ENCODE measurements around the gene SCYL3. TPM values are rescaled to one million over a fixed set of nuclear protein-coding genes. Genes with fewer than 3 reads are reported as not detected.

The SCYL3 gene
- total RNA-seq, 1 experiment from 2014 or later: 7.6 TPM

DNA sequence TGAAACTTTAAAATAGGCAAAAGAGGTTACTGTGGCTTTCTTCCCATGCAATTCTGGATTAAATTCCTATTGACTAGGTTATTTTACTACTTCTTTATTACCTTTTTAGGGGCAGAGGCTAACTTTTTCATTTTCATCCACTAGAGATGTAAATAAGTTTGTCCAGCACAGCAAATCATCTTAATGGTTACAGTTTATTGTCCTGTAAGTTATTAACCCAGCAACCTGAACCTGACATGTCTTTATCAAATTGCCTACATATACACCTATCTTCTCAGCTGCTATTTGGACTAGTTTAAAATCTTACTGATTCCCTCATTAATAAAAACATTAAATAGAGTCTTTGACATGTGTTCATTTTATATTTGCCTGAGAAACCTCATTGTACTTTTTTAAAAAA, 6.9 kb upstream of the SCYL3 start:
- Histone ChIP-seq H3K4me2 (ENCODE audit: low read length) (no peak overlapping the region), H3K27ac (ENCODE audit: low read depth, low read length) (no peak overlapping the region), H3K79me2 (ENCODE audit: insufficient read depth, low read length) (no peaks in the 10 kb centered on the region), H3K36me3 (ENCODE audit: control insufficient read depth in 1 of 2, insufficient read depth in 2 of 2, low read length in 2 of 2) (no peaks in the 10 kb centered on the region), H3K27me3 (ENCODE audit: insufficient read depth, low read length) (no peaks in the 10 kb centered on the region; the same call in 1 of the 2 replicates), H2AFZ (ENCODE audit: low read depth, low read length, poor library complexity, severe bottlenecking) (peak overlapping the region; percentile 31), H3K4me1 (ENCODE audit: control insufficient read depth in 1 of 2, insufficient read depth in 2 of 2, low read length in 2 of 2) (peaks cover 6 to 17% of the 10 kb centered on the region in 2 experiments; a peak in 3 of 4 replicates), H4K20me1 (ENCODE audit: insufficient read depth) (no peaks in the 10 kb centered on the region), H3K9ac (ENCODE audit: low read length) (no peak overlapping the region), H3K9me2 (ENCODE audit: insufficient read depth) (no peaks in the 10 kb centered on the region), H3K4me3 (replicated peaks in 1 of 2; ENCODE audit: low read depth in 1 of 2, low read length in 2 of 2) (no peak overlapping the region), H3K9me3 (ENCODE audit: control insufficient read depth in 1 of 2, insufficient read depth in 1 of 2, low read depth in 1 of 2, low read length in 2 of 2) (no peaks in the 10 kb centered on the region)
- DNase-seq (ENCODE audit: low read depth, low spot score) (no peak), ATAC-seq (no peak)
- BruUV-seq (replicated peaks): no TSS peak
- ChIA-PET CTCF (no interaction called here), RAD21 (ENCODE audit: low non-redundant PET in 1 of 2, low total read pairs in 2 of 2, uncharacterized antibody in 2 of 2, unreplicated experiment in 2 of 2) (no interaction called here), POLR2A (no interaction called here)
- intact Hi-C loops (cut with micrococcal nuclease): no loop called here
- TF ChIP-seq POLR2AphosphoS5 (IDR thresholded peaks at IDR 0.05; ENCODE audit: low read depth, low read length) (no peak), POLR2A (IDR thresholded peaks at IDR 0.05; ENCODE audit: borderline replicate concordance, extremely low read depth, insufficient read depth, insufficient read length) (no peak), EGR1 (IDR thresholded peaks at IDR 0.05; ENCODE audit: low read depth) (no peak), SP1 (IDR thresholded peaks at IDR 0.05; ENCODE audit: low read depth) (no peak), EZH2phosphoT487 (IDR thresholded peaks at IDR 0.05; ENCODE audit: borderline replicate concordance) (no peak), CEBPB (IDR thresholded peaks at IDR 0.05; ENCODE audit: low read depth) (no peak), JUND (IDR thresholded peaks at IDR 0.05) (no peak), RAD21 (IDR thresholded peaks at IDR 0.05; ENCODE audit: low read depth) (no peak), TCF7L2 (IDR thresholded peaks at IDR 0.05; ENCODE audit: borderline replicate concordance, extremely low read depth, insufficient read depth, insufficient read length) (no peak), ZNF274 (IDR thresholded peaks at IDR 0.05; ENCODE audit: low read depth, low read length) (no peak), YY1 (IDR thresholded peaks at IDR 0.05; ENCODE audit: extremely low read depth, insufficient replicate concordance, low read depth, low read length) (no peak), CBX3 (IDR thresholded peaks at IDR 0.05; ENCODE audit: low read depth) (no peak), SIN3A (IDR thresholded peaks at IDR 0.05; ENCODE audit: low read depth) (no peak), EZH2 (IDR thresholded peaks at IDR 0.05) (no peak)
- TF ChIP-seq, protein P1, sequence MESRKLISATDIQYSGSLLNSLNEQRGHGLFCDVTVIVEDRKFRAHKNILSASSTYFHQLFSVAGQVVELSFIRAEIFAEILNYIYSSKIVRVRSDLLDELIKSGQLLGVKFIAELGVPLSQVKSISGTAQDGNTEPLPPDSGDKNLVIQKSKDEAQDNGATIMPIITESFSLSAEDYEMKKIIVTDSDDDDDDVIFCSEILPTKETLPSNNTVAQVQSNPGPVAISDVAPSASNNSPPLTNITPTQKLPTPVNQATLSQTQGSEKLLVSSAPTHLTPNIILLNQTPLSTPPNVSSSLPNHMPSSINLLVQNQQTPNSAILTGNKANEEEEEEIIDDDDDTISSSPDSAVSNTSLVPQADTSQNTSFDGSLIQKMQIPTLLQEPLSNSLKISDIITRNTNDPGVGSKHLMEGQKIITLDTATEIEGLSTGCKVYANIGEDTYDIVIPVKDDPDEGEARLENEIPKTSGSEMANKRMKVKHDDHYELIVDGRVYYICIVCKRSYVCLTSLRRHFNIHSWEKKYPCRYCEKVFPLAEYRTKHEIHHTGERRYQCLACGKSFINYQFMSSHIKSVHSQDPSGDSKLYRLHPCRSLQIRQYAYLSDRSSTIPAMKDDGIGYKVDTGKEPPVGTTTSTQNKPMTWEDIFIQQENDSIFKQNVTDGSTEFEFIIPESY (IDR thresholded peaks at IDR 0.05; ENCODE audit: extremely low read depth, insufficient replicate concordance, low read length): no peak
- TF ChIP-seq, protein P2, sequence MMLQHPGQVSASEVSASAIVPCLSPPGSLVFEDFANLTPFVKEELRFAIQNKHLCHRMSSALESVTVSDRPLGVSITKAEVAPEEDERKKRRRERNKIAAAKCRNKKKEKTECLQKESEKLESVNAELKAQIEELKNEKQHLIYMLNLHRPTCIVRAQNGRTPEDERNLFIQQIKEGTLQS (IDR thresholded peaks at IDR 0.05): no peak
- TF ChIP-seq, protein P3, sequence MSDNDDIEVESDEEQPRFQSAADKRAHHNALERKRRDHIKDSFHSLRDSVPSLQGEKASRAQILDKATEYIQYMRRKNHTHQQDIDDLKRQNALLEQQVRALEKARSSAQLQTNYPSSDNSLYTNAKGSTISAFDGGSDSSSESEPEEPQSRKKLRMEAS (IDR thresholded peaks at IDR 0.05): no peak
